ENCODE results near the gene GTF2F2. TPM values are rescaled to one million over a fixed set of nuclear protein-coding genes. Genes with fewer than 3 reads are reported as not detected.

GTF2F2 gene
- total RNA-seq, 1 donor from 2014 or later, result 29.5 TPM

- H3K36me3 ChIP-seq (ENCODE audit: control insufficient read depth, insufficient read depth, low read length), result no peaks in the 10 kb centered on the region
- TF ChIP-seq CTCF (IDR thresholded peaks at IDR 0.05; ENCODE audit: insufficient read depth, low read length, poor library complexity, severe bottlenecking), result no peak
- H3K4me3 ChIP-seq (ENCODE audit: low read depth, low read length), result no peak overlapping the region
- no peak for DNase-seq (ENCODE audit: low read depth)
- H3K27me3 ChIP-seq (ENCODE audit: control insufficient read depth, insufficient read depth, low read length), result no peaks in the 10 kb centered on the region
Observed at GRCh38 chr13:45196622-45197021, 76.3 kb downstream of the GTF2F2 start.

- DNase-seq (ENCODE audit: low read depth), result no peak
- no peak overlapping the region for H3K4me3 ChIP-seq (ENCODE audit: low read depth, low read length)
- H3K36me3 ChIP-seq (ENCODE audit: control insufficient read depth, insufficient read depth, low read length), result no peaks in the 10 kb centered on the region
- H3K27me3 ChIP-seq (ENCODE audit: control insufficient read depth, insufficient read depth, low read length), result no peaks in the 10 kb centered on the region
- no peak for TF ChIP-seq CTCF (IDR thresholded peaks at IDR 0.05; ENCODE audit: insufficient read depth, low read length, poor library complexity, severe bottlenecking)
Observed at GRCh38 chr13:45198041-45198440, 77.7 kb downstream of the GTF2F2 start.

- DNase-seq (ENCODE audit: low read depth), result no peak
- no peak for TF ChIP-seq CTCF (IDR thresholded peaks at IDR 0.05; ENCODE audit: insufficient read depth, low read length, poor library complexity, severe bottlenecking)
- Histone ChIP-seq H3K27me3 (ENCODE audit: control insufficient read depth, insufficient read depth, low read length) (no peaks in the 10 kb centered on the region), H3K4me3 (ENCODE audit: low read depth, low read length) (no peak overlapping the region), H3K36me3 (ENCODE audit: control insufficient read depth, insufficient read depth, low read length) (no peaks in the 10 kb centered on the region)
Observed at GRCh38 chr13:45198924-45199323, 78.6 kb downstream of the GTF2F2 start.

- TF ChIP-seq CTCF (IDR thresholded peaks at IDR 0.05; ENCODE audit: insufficient read depth, low read length, poor library complexity, severe bottlenecking), result no peak
- Histone ChIP-seq H3K36me3 (ENCODE audit: control insufficient read depth, insufficient read depth, low read length) (no peaks in the 10 kb centered on the region), H3K27me3 (ENCODE audit: control insufficient read depth, insufficient read depth, low read length) (no peaks in the 10 kb centered on the region), H3K4me3 (ENCODE audit: low read depth, low read length) (no peak overlapping the region)
- DNase-seq (ENCODE audit: low read depth), result no peak
Observed at GRCh38 chr13:45199711-45200110, 79.4 kb downstream of the GTF2F2 start.

GRCh38 chr13:45200701-45201232 is 80.5 kb downstream of the GTF2F2 start, which contains the start of gene KCTD4:
Gene KCTD4 (minus strand): TSS chr13:45201045. CDS start chr13:45194567, 6,478 bp downstream.
- DNase-seq (ENCODE audit: low read depth), result no peak
- Histone ChIP-seq H3K4me3 (ENCODE audit: low read depth, low read length) (no peak within 1 kb of the TSS), H3K36me3 (ENCODE audit: control insufficient read depth, insufficient read depth, low read length) (no peaks in the 10 kb centered on the region), H3K27me3 (ENCODE audit: control insufficient read depth, insufficient read depth, low read length) (no peaks in the 10 kb centered on the region)
- TF ChIP-seq CTCF (IDR thresholded peaks at IDR 0.05; ENCODE audit: insufficient read depth, low read length, poor library complexity, severe bottlenecking), result no peak

GRCh38 chr13:45205124-45205523 is 84.8 kb downstream of the GTF2F2 start:
- Histone ChIP-seq H3K4me3 (ENCODE audit: low read depth, low read length) (no peak overlapping the region), H3K27me3 (ENCODE audit: control insufficient read depth, insufficient read depth, low read length) (no peaks in the 10 kb centered on the region), H3K36me3 (ENCODE audit: control insufficient read depth, insufficient read depth, low read length) (no peaks in the 10 kb centered on the region)
- no peak for DNase-seq (ENCODE audit: low read depth)
- no peak for TF ChIP-seq CTCF (IDR thresholded peaks at IDR 0.05; ENCODE audit: insufficient read depth, low read length, poor library complexity, severe bottlenecking)
